Left ventricle myocardium superior (tissue), 1 donor: ENCODE measurements around the gene STK10. TPM values are rescaled to one million over a fixed set of nuclear protein-coding genes. Genes with fewer than 3 reads are reported as not detected.

ENCODE experiments used
- ATAC-seq: fragments of 200-7000 bp; cut with Tn5 transposase; one replicate; pipeline ENCODE4 v1.9.1; 2020; ENCODE audit warnings: mild to moderate bottlenecking, moderate library complexity
- DNase-seq: peaks from one replicate; pipeline ENCODE4 v3.0.0-alpha.2; 2020
- intact Hi-C: fragments of 100-400 bp; cut with micrococcal nuclease; formaldehyde crosslinking; loops from one replicate; pipeline ENCODE4 v1.11.0; 2022
- total RNA-seq: library from RNA; stranded (reverse); fragmentation: NEBNext Ultra II Directional; extraction: Animal tissue kit (Norgen Biotek cat#: 25700); gene quantifications from one replicate; pipeline ENCODE4 v1.2.1, GENCODE V29; 2021
- donor health status: DM: no; HTN: yes; CAD: no; lungs with severe emphysema.

The STK10 gene
- total RNA-seq, 1 donor from 2014 or later = 6.9 TPM

DNA sequence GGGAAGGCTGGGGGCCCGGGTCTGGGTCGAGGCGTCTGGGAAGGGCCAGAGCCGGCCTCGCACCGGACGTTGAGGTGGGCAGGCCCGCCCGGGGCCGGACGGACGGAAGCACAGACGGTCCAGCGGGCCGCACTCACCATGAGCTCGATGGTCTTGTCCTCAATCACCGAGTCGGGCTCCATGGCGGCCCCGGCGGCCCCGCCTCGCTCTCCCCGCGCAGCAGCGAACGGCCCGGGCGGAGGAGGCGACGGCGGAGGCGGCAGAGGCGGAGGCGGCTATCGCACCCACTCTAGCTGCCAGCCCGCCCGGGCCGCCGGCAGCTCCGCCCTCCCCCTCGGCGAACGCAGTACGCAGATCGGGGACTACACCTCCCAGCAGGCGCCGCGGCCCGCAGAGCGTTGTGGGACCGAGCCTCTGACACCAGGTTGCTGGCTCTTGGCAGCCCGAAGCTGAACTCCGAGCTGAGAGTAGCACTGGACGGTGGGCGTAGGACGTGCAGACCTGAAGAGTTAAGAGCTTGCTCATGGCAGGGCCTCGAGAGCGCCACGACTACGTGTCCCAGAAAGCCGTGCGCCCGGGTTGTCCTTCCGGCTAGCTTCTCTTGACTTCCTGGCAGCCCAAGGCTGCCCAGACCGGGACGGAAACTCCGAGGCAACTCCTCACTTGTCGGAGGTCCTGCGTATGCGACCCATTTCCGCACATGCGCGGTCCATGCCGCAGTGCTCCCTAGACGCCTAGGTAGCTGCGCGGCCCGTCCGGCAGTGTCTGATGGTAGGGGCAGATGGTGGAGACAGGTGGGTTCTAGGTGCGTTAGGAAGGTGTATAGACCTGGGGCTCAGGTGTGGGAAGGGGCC is 181.5 kb downstream of the STK10 start, which contains the start of gene FBXW11:
FBXW11 (minus strand) TSS at position 318 of the 854 bp plus-strand sequence; CDS start at position 182, 136 bp downstream.
- DNase-seq (peak; percentile 97), ATAC-seq (peak; percentile 94)
- intact Hi-C loops = loop anchor here (10.0 kb wide), 1 partner anchor 92 kb away; no protein-coding TSS in a partner anchor

GRCh38 chr5:172005708-172006320 is 182.2 kb downstream of the STK10 start:
- peak; percentile 48 for DNase-seq
- intact Hi-C loops = loop anchor here (10.0 kb wide), 1 partner anchor 91 kb away; no protein-coding TSS in a partner anchor
- ATAC-seq = peak; percentile 16

DNA sequence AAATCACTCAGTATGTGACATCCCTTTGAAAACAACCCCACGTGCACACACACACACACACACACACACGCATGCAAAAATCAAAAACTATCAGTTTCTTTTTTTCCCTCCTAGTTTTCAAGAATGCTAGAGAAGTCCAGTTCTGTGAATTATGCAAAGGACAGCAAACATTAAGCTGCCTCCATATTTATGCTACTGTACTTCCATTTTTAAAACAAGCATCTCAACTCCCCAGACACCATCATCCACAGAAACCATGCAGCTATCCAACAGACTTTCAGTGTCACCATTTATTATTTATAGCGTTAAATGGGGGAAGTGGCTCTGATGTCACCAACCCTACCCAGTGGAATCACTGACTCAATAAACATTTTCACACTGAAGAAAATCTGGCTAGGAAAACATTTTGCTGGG is 183.2 kb downstream of the STK10 start:
- ATAC-seq = no peak
- DNase-seq = no peak
- intact Hi-C loops = loop anchor here (10.0 kb wide), 1 partner anchor 90 kb away; no protein-coding TSS in a partner anchor

GRCh38 chr5:172003746-172004145 is 184.3 kb downstream of the STK10 start:
- ATAC-seq = no peak
- no peak for DNase-seq
- intact Hi-C loops = loop anchor here (10.0 kb wide), 1 partner anchor 89 kb away; no protein-coding TSS in a partner anchor

GRCh38 chr5:172002840-172003512 is 185.0 kb downstream of the STK10 start:
- intact Hi-C loops = loop anchor here (10.0 kb wide), 1 partner anchor 88 kb away; no protein-coding TSS in a partner anchor
- no peak for ATAC-seq
- DNase-seq = no peak

GRCh38 chr5:172002310-172002709 is 185.7 kb downstream of the STK10 start:
- DNase-seq (no peak), ATAC-seq (no peak)
- intact Hi-C loops = loop anchor here (10.0 kb wide), 1 partner anchor 88 kb away; no protein-coding TSS in a partner anchor

GRCh38 chr5:171999877-172000276 is 188.1 kb downstream of the STK10 start:
- DNase-seq (no peak), ATAC-seq (no peak)
- intact Hi-C loops = loop anchor here (10.0 kb wide), 1 partner anchor 85 kb away; no protein-coding TSS in a partner anchor

GRCh38 chr5:171999100-171999499 is 188.9 kb downstream of the STK10 start:
- no peak for DNase-seq
- intact Hi-C loops = no loop called here
- no peak for ATAC-seq

DNA sequence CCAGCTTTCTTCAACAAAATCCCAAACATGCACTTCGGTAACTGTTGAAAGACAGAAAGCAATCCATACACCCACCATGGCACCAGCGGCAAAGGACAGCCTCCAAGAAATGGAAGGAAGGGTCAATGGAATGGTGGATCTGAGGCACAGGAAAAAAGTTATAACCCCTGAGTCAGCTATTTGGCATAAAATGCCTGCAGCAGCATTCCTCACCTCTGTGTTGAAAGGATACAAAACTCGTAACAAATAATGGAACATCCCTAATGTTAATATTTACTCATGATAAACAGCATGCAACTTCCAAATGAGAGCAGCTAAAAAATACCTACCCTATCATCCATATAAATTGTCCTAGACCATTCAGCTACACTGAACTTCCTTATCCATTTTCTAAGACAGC is 191.0 kb downstream of the STK10 start:
- no peak for DNase-seq
- no peak for ATAC-seq
- intact Hi-C loops = no loop called here

DNA sequence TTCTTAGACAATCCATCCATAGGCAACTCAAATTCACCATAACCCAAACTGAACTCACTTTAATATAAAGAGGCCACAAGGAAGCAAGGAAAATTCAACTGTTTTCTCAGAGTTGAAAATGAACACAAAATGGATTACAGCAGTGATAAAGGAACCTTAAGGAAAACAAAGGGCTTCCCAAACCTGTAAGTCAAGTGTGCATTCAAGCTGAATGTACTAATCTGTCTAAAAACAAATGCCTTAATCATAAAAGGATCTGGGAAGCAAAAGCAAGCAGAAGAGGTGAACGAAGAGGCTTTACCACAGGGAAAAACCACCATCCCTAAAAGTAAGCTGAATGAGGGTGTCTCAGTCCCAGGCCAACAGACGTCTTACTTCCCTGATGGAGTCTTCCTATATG is 195.2 kb downstream of the STK10 start:
- no peak for DNase-seq
- intact Hi-C loops = no loop called here
- no peak for ATAC-seq

- ATAC-seq (no peak), DNase-seq (no peak)
- intact Hi-C loops = no loop called here
Observed at GRCh38 chr5:171992305-171992704, 195.7 kb downstream of the STK10 start.

Other genes with a start within 250 kb of the STK10 start
- gene FBXW11, start 181.6 kb downstream of the STK10 start, total RNA-seq = 69.0 TPM
- not detected for gene EFCAB9, start 5.9 kb upstream of the STK10 start, total RNA-seq
- 8.7 TPM for gene UBTD2, start 95.5 kb upstream of the STK10 start, total RNA-seq